H1 (cell line): ENCODE results near the gene FBN1. TPM values are rescaled to one million over a fixed set of nuclear protein-coding genes. Genes with fewer than 3 reads are reported as not detected.

ENCODE experiments used
- CTCF ChIA-PET: fragments of 300-600 bp; sonication (Branson Sonifier 250); formaldehyde crosslinking; loops from one replicate; lab custom pipeline; 2021; ENCODE audit not compliant: partially characterized antibody; lab: Charles Lee
- POLR2A ChIA-PET: fragments of 300-600 bp; sonication (Branson Sonifier 250); formaldehyde crosslinking; loops from one replicate; lab custom pipeline; 2021; ENCODE audit warnings: inconsistent platforms; ENCODE audit not compliant: partially characterized antibody; lab: Charles Lee
- DNase-seq, 2 experiments: peaks; one replicate each; pipeline versions ENCODE4 v3.0.0 to v3.0.0-alpha.2; 2010 to 2022; ENCODE audit warnings: low spot score in 2 of 2, low read depth in 1 of 2, mixed read lengths in 1 of 2
- FAIRE-seq: peaks from 2 replicates; lab custom pipeline; 2011; peaks lifted over from hg19 to GRCh38; lab: Jason Lieb, UNC
- H2AFZ ChIP-seq: 2 replicates; pipeline ENCODE4 v1.8.1; 2012; ENCODE audit warnings: low read length, inconsistent platforms
- H2AK5ac ChIP-seq: 2 replicates; pipeline ENCODE4 v1.6.1; 2013; ENCODE audit warnings: low read depth, low read length
- H2BK120ac ChIP-seq: replicated peaks from 2 replicates; pipeline ENCODE3; 2013; ENCODE audit warnings: low read depth, low read length, inconsistent platforms
- H2BK12ac ChIP-seq: 2 replicates; pipeline ENCODE4 v1.6.1; 2013; ENCODE audit warnings: low read depth, low read length
- H2BK15ac ChIP-seq: 2 replicates; pipeline ENCODE4 v1.6.1; 2013; ENCODE audit warnings: low read length
- H2BK20ac ChIP-seq: 2 replicates; pipeline ENCODE4 v1.6.1; 2013; ENCODE audit warnings: low read length
- H2BK5ac ChIP-seq: 2 replicates; pipeline ENCODE4 v1.6.1; 2013; ENCODE audit warnings: low read depth, low read length
- H3K14ac ChIP-seq: 2 replicates; pipeline ENCODE4 v1.6.1; 2013; ENCODE audit warnings: inconsistent platforms; ENCODE audit not compliant: insufficient read length
- H3K18ac ChIP-seq: 2 replicates; pipeline ENCODE4 v1.6.1; 2013; ENCODE audit warnings: low read length; ENCODE audit errors: extremely low read depth
- H3K23ac ChIP-seq: 2 replicates; pipeline ENCODE4 v1.6.1; 2013; ENCODE audit warnings: inconsistent platforms; ENCODE audit not compliant: insufficient read length
- H3K23me2 ChIP-seq: 2 replicates; pipeline ENCODE4 v1.6.1; 2013; ENCODE audit warnings: low read depth, low read length
- H3K27ac ChIP-seq: 2 replicates; pipeline ENCODE4 v1.6.1; 2011; ENCODE audit warnings: low read depth, low read length, inconsistent platforms
- H3K27me3 ChIP-seq, 4 experiments: replicated peaks in 1 of 4; 1 replicate in 1 of 4; 2 replicates in 3 of 4; pipeline versions ENCODE4 v1.6.1 to v1.8.1; 2011 to 2013; ENCODE audit warnings: low read length in 3 of 4, mild to moderate bottlenecking in 3 of 4, inconsistent platforms in 2 of 4, mixed read lengths in 2 of 4, moderate library complexity in 1 of 4; ENCODE audit not compliant: control insufficient read depth in 3 of 4, insufficient read depth in 3 of 4; ENCODE audit errors: extremely low read depth in 1 of 4
- H3K36me3 ChIP-seq, 4 experiments: 2 replicates each; pipeline versions ENCODE4 v1.6.1 to v1.8.1; 2011 to 2013; ENCODE audit warnings: mild to moderate bottlenecking in 4 of 4, low read length in 3 of 4, moderate library complexity in 2 of 4, control low read depth in 1 of 4, inconsistent platforms in 1 of 4; ENCODE audit not compliant: insufficient read depth in 4 of 4, control insufficient read depth in 2 of 4
- H3K4ac ChIP-seq: replicated peaks from 2 replicates; pipeline ENCODE3; 2013; ENCODE audit warnings: low read length, low read depth, mixed read lengths, inconsistent platforms; ENCODE audit not compliant: insufficient read length
- H3K4me1 ChIP-seq, 4 experiments: replicated peaks in 1 of 4; 1 replicate in 1 of 4; 2 replicates in 3 of 4; pipeline versions ENCODE4 v1.6.1 to v1.8.1; 2011 to 2013; ENCODE audit warnings: low read length in 3 of 4, inconsistent platforms in 2 of 4, mixed read lengths in 1 of 4; ENCODE audit not compliant: insufficient read depth in 4 of 4, control insufficient read depth in 3 of 4
- H3K4me2 ChIP-seq, 2 experiments: 2 replicates each; pipeline versions ENCODE4 v1.6.1 to v1.8.1; 2011 to 2013; ENCODE audit warnings: low read depth in 2 of 2, low read length in 2 of 2, control low read depth in 1 of 2, inconsistent platforms in 1 of 2, mild to moderate bottlenecking in 1 of 2; ENCODE audit not compliant: insufficient read depth in 1 of 2
- H3K4me3 ChIP-seq, 4 experiments: fragments of 200-600, 300-600 bp in 1 of 4; sonication (generic), shearing (Covaris generic), sonication (Bioruptor Twin) in 1 of 4; 2 replicates each; pipeline versions ENCODE4 v1.5.1 to v1.8.1; 2011 to 2016; ENCODE audit warnings: low read length in 4 of 4, low read depth in 3 of 4, control low read depth in 2 of 4, inconsistent platforms in 2 of 4, mild to moderate bottlenecking in 2 of 4, mixed read lengths in 1 of 4, moderate library complexity in 1 of 4; ENCODE audit not compliant: insufficient read depth in 2 of 4; ENCODE audit errors: extremely low read depth in 1 of 4
- H3K56ac ChIP-seq: replicated peaks from 2 replicates; pipeline ENCODE3; 2013; ENCODE audit warnings: low read depth, mild to moderate bottlenecking, mixed read lengths, low read length, inconsistent platforms; ENCODE audit not compliant: insufficient read length
- H3K79me1 ChIP-seq: 2 replicates; pipeline ENCODE4 v1.6.1; 2013; ENCODE audit warnings: low read depth, low read length, control low read depth
- H3K79me2 ChIP-seq, 2 experiments: 2 replicates each; pipeline versions ENCODE4 v1.6.1 to v1.8.1; 2012 to 2013; ENCODE audit warnings: low read length in 2 of 2, mild to moderate bottlenecking in 2 of 2, inconsistent platforms in 1 of 2; ENCODE audit not compliant: insufficient read depth in 2 of 2, control insufficient read depth in 1 of 2
- H3K9ac ChIP-seq, 4 experiments: replicated peaks in 1 of 4; 1 replicate in 1 of 4; 2 replicates in 3 of 4; pipeline versions ENCODE4 v1.6.1 to v1.8.1; 2011 to 2013; ENCODE audit warnings: low read depth in 3 of 4, low read length in 3 of 4, control low read depth in 2 of 4, mild to moderate bottlenecking in 2 of 4, moderate library complexity in 2 of 4, inconsistent platforms in 1 of 4; ENCODE audit errors: extremely low read depth in 1 of 4
- H3K9me3 ChIP-seq, 2 experiments: 2 replicates each; pipeline versions ENCODE4 v1.6.1 to v1.8.1; 2012 to 2013; ENCODE audit warnings: mild to moderate bottlenecking in 2 of 2, moderate library complexity in 2 of 2, control low read depth in 1 of 2, inconsistent platforms in 1 of 2, low read depth in 1 of 2, low read length in 1 of 2, mixed read lengths in 1 of 2; ENCODE audit not compliant: insufficient read depth in 2 of 2
- H4K20me1 ChIP-seq, 2 experiments: replicated peaks in 1 of 2; 2 replicates each; pipeline versions ENCODE3 to v1.8.1; 2011 to 2013; ENCODE audit warnings: inconsistent platforms in 2 of 2, low read length in 2 of 2, mild to moderate bottlenecking in 1 of 2; ENCODE audit not compliant: insufficient read depth in 2 of 2, control insufficient read depth in 1 of 2
- H4K5ac ChIP-seq: 2 replicates; pipeline ENCODE4 v1.6.1; 2013; ENCODE audit warnings: low read length, low read depth, mixed read lengths, inconsistent platforms; ENCODE audit not compliant: insufficient read length
- H4K8ac ChIP-seq: 2 replicates; pipeline ENCODE4 v1.8.0; 2013; ENCODE audit warnings: mild to moderate bottlenecking, moderate library complexity, low read length, inconsistent platforms; ENCODE audit not compliant: insufficient read depth; ENCODE audit errors: extremely low read depth
- H4K91ac ChIP-seq: replicated peaks from 2 replicates; pipeline ENCODE3; 2013; ENCODE audit warnings: low read length, mixed read lengths, inconsistent platforms; ENCODE audit not compliant: insufficient read length
- BCL11A ChIP-seq, 2 experiments: IDR thresholded peaks; one replicate each; pipeline ENCODE4 v1.6.1; 2011; ENCODE audit warnings: low read depth in 2 of 2, low read length in 2 of 2, mild to moderate bottlenecking in 2 of 2
- CBX8 ChIP-seq: fragments of 300-800, 300-1000 bp; sonication (generic); IDR thresholded peaks from 2 replicates; pipeline ENCODE4 v1.7.1; 2016; ENCODE audit warnings: low read depth, low read length, borderline replicate concordance
- CEBPB ChIP-seq: IDR thresholded peaks from 2 replicates; pipeline ENCODE4 v1.6.1; 2012; ENCODE audit warnings: low read depth, low read length
- CHD1 ChIP-seq: IDR thresholded peaks from 2 replicates; pipeline ENCODE4 v1.6.1; 2012; ENCODE audit warnings: low read depth, low read length, improper control_type of control experiment
- CTBP2 ChIP-seq: IDR thresholded peaks from 2 replicates; pipeline ENCODE4 v1.7.0; 2011; ENCODE audit warnings: borderline replicate concordance, mild to moderate bottlenecking, moderate library complexity, mixed read lengths, low read length; ENCODE audit not compliant: insufficient read depth, insufficient read length
- EZH2 ChIP-seq: fragments of 200-600 bp; sonication (generic); IDR thresholded peaks from 2 replicates; pipeline ENCODE4 v1.7.1; 2012; ENCODE audit warnings: low read depth, mild to moderate bottlenecking, moderate library complexity, low read length, inconsistent platforms; ENCODE audit not compliant: severe bottlenecking
- NRF1 ChIP-seq: IDR thresholded peaks from 2 replicates; pipeline ENCODE4 v1.6.1; 2011; ENCODE audit warnings: mild to moderate bottlenecking, low read depth, low read length, improper control_type of control experiment
- RBBP5 ChIP-seq: IDR thresholded peaks from 2 replicates; pipeline ENCODE4 v1.7.1; 2012; ENCODE audit warnings: low read depth, mild to moderate bottlenecking, inconsistent platforms, low read length, moderate library complexity, borderline replicate concordance
- SIN3A ChIP-seq, 2 experiments: IDR thresholded peaks in 1 of 2; conservative IDR thresholded peaks in 1 of 2; 2 replicates each; pipeline ENCODE4 v1.6.1; 2011 to 2012; ENCODE audit warnings: low read length in 2 of 2, improper control_type of control experiment in 1 of 2, low read depth in 1 of 2, mild to moderate bottlenecking in 1 of 2
- SRF ChIP-seq: IDR thresholded peaks from 2 replicates; pipeline ENCODE4 v1.6.1; 2011; ENCODE audit warnings: mild to moderate bottlenecking, low read depth, low read length, moderate library complexity
- SUZ12 ChIP-seq: fragments of 200-600 bp; sonication (generic); IDR thresholded peaks from 2 replicates; pipeline ENCODE4 v1.6.1; 2012; ENCODE audit warnings: mild to moderate bottlenecking, inconsistent platforms, low read length, moderate library complexity, mixed read lengths
- TAF7 ChIP-seq: optimal IDR thresholded peaks from 2 replicates; pipeline ENCODE3; 2011; ENCODE audit warnings: low read depth, mild to moderate bottlenecking, inconsistent platforms, low read length, moderate library complexity, borderline replicate concordance
- TCF12 ChIP-seq: IDR thresholded peaks from 2 replicates; pipeline ENCODE4 v1.6.1; 2011; ENCODE audit warnings: low read depth, mild to moderate bottlenecking, low read length
- whole genome bisulfite sequencing, 2 experiments: shearing (Covaris generic) in 1 of 2; methylation state at CpG; one replicate each; pipeline versions ENCODE4 v1.1.6 to v1.1.7; 2013 to 2015; ENCODE audit warnings: low lambda C conversion rate in 2 of 2, mixed read lengths in 2 of 2, inconsistent platforms in 1 of 2, low coverage in 1 of 2, missing lambda C conversion rate in 1 of 2; ENCODE audit not compliant: insufficient replicate concordance in 2 of 2, insufficient coverage in 1 of 2, insufficient read length in 1 of 2; ENCODE audit errors: extremely low coverage in 1 of 2, missing lambda C conversion rate in 1 of 2; 5-methylcytosine and 5-hydroxymethylcytosine counted together
- polyA plus RNA-seq, 7 experiments: library from polyadenylated mRNA; depleted of rRNA in 3 of 7; stranded (reverse) in 5 of 7; unstranded in 2 of 7; fragments of >200 nt in 5 of 7; fragments of 200-250 nt in 2 of 7; gene quantifications; 1 replicate in 5 of 7; 2 replicates in 1 of 7; 4 replicates in 1 of 7; pipeline versions ENCODE4 v1.2.1 to v1.2.3, GENCODE V29; 2011 to 2013; ENCODE audit warnings: missing spikeins in 2 of 7, mixed read lengths in 2 of 7
- total RNA-seq: library from RNA; stranded (reverse); fragmentation: NEBNext Ultra II Directional; extraction: Animal tissue kit (Norgen Biotek cat#: 25700); gene quantifications from 2 replicates; pipeline ENCODE4 v1.2.1, GENCODE V29; 2021

Gene FBN1
- total and polyA plus RNA-seq, 2 of the 8 experiments (the other 6 are each of a cell fraction or from before 2014, with no cell fraction given), result 3.0 to 4.0 TPM

DNA sequence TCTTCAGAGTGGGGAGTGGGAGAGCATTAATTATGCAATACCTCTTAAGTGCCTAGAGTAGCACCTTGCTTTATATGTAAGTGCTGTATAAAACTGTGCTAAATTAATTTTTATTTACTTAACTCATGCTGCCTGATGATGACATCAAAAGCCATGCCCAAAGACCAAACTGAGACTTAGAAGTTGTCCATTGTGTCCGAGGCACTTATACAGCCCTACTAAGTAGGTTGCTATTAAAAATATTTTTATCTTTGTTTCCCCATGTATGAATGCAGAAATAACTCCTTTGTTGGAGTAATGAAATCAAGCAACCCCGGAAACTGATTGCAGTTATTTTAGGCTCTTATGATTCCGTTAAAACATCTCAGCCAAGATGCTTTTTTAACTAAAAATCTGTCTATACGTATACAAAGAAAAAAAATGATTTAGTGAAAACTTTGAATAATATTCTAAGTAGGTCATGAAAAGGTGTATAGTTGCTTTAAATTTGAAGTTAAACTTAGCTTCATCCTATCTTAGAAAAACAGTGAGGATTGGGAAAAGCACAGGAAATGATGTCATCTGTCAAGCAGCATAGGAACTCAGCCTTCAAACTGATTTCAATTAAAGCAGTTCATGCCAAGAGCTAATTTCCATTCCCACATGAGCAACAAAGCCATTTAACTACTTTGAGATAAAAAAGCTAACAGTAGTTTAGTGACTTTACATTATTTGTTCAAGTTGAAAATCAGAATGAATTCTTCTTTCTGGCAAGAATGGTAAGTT is 43.0 kb downstream of the FBN1 start:
- Histone ChIP-seq H4K91ac (no peak overlapping the region), H4K20me1 (no peaks in the 10 kb centered on the region), H3K4me3 (no peak overlapping the region), H3K79me2 (no peaks in the 10 kb centered on the region), H3K4ac (no peak overlapping the region), H3K9me3 (no peaks in the 10 kb centered on the region), H3K4me1 (no peaks in the 10 kb centered on the region), H3K36me3 (no peaks in the 10 kb centered on the region), H2AK5ac (no peak overlapping the region), H4K5ac (no peak overlapping the region), H2BK5ac (no peak overlapping the region), H3K27me3 (no peaks in the 10 kb centered on the region), H2BK12ac (no peak overlapping the region), H3K23ac (no peak overlapping the region), H3K4me2 (no peak overlapping the region), H4K8ac (no peak overlapping the region), H3K56ac (no peak overlapping the region), H3K14ac (no peak overlapping the region), H3K79me1 (no peaks in the 10 kb centered on the region), H2BK120ac (no peak overlapping the region), H3K9ac (no peak overlapping the region), H2BK15ac (no peak overlapping the region), H2BK20ac (no peak overlapping the region), H2AFZ (no peak overlapping the region), H3K23me2 (no peaks in the 10 kb centered on the region), H3K18ac (no peak overlapping the region), H3K27ac (no peak overlapping the region)
- DNase-seq (no peak), FAIRE-seq (no peak)
- POLR2A ChIA-PET, result no interaction called here
- 89% methylated on average over 4 of the region's 4 CpGs; no CpG with 5 or more reads in 1 of the 2 experiments for WGBS, 2 experiments
- CTCF ChIA-PET, result interaction anchor here (0.7 kb wide), 1 partner anchor 87 kb away, joined by 3 read pairs; no protein-coding TSS in a partner anchor
- TF ChIP-seq SUZ12 (no peak), CBX8 (no peak), TAF7 (no peak), EZH2 (no peak), SIN3A (conservative IDR thresholded peaks at IDR 0.05 in 1 of 2, IDR thresholded peaks at IDR 0.05 in 1 of 2; ENCODE audit: low read depth in 1 of 2, low read length in 2 of 2) (no peak), TCF12 (no peak), BCL11A (IDR thresholded peaks at IDR 0.05; ENCODE audit: low read depth in 2 of 2, low read length in 2 of 2) (no peak), CHD1 (no peak), CTBP2 (no peak), CEBPB (no peak), RBBP5 (no peak), NRF1 (no peak), SRF (no peak)
